Measurements from ENCODE around the gene CATSPERD.

The CATSPERD gene

DNA sequence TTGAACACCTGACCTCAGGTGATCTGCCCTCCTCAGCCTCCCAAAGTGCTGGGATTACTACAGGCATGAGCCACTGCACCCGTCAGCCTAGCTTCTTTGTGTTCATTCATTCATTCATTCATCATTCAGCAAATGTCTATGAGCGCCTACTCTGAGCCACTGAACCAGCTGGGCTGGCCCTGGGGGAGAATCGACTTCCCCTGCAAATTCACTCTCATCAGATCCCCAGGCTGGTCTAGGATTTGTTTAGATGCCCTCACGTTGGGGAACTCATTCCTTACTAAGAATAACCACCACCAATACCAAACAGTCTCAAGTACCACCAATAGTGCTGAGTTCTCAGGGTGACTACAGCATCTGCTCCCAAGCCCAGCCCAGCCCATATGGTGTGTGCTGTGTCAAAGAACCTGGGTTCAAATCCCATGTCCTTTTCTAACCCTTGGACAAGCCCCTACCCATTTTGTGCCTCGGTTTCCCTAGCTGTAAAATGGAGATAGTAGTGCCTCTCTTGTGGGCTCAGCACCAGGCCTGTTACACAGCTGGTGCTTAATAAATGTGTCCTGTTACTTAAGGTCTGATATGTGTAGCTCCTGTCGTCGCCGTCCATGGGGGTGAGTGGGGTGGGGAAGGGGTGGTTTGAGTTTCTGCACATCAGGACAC is 101.2 kb downstream of the CATSPERD start:
- TF ChIP-seq, protein P1, sequence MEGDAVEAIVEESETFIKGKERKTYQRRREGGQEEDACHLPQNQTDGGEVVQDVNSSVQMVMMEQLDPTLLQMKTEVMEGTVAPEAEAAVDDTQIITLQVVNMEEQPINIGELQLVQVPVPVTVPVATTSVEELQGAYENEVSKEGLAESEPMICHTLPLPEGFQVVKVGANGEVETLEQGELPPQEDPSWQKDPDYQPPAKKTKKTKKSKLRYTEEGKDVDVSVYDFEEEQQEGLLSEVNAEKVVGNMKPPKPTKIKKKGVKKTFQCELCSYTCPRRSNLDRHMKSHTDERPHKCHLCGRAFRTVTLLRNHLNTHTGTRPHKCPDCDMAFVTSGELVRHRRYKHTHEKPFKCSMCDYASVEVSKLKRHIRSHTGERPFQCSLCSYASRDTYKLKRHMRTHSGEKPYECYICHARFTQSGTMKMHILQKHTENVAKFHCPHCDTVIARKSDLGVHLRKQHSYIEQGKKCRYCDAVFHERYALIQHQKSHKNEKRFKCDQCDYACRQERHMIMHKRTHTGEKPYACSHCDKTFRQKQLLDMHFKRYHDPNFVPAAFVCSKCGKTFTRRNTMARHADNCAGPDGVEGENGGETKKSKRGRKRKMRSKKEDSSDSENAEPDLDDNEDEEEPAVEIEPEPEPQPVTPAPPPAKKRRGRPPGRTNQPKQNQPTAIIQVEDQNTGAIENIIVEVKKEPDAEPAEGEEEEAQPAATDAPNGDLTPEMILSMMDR (IDR thresholded peaks at IDR 0.05): no peak

DNA sequence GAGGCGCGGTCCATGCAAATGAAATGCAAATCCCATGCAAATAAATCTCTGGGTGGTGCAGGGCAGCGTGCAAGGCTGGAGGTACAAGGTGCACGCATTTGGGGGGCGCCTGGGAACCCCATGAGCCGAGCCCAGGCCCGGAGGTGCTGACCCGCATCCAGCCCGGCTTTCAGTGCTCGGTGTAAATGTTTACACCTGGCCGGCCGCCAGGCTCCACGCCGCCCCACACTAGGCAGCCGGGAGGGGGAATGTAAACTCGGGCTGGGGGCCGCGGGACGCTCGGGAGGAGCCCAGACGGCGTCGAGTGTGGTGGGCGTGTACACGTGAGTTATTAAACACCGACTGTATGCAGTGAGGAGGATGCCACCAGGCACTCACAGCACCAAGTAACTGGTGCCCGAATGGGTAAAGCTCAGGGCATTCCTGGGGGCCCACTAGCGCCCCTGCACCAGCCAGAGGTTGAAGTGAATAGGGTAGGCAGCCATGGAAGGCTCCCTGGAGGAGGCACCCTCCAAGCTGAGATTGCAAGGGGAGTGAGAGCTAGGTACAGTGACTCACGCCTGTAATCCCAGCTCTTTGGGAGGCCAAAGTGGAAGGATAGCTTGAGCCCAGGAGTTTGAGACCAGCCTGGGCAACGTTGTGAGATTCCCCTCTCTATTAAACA is 101.9 kb downstream of the CATSPERD start:
- TF ChIP-seq, protein P1 (IDR thresholded peaks at IDR 0.05): no peak

DNA sequence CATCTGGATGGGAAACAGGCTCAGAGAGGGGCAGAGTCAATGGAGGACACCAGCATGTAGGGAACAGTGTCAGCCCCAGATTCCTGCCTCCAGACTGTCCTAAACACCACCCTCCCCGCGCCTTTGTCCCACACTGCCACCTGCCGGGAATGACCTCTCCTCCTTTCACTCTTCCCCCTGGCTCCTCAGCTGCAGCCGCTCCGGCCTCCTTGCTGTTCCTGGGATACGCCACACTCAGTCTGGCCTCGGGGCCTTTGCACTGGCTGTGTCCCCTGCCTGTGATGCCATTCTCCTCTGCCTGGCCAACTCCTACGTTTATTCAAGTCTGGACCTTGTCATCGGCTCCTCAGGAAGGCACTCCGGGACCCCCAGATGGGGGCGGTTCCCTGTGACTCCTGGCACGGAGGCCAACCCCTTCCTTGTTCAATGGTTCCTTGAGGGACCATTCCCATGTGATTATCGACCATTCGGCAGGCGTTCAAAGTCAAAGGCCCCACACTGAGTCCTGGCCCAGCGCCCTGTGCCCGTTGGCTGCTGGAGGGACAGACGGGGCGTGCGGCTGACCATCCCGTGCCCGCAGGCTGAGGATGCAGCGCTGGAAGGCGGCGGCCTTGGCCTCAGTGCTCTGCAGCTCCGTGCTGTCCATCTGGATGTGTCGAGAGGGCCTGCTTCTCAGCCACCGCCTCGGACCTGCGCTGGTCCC is 103.3 kb downstream of the CATSPERD start:
- TF ChIP-seq, protein P1 (IDR thresholded peaks at IDR 0.05): peak; percentile 47; the same call in 1 of the 2 replicates

DNA sequence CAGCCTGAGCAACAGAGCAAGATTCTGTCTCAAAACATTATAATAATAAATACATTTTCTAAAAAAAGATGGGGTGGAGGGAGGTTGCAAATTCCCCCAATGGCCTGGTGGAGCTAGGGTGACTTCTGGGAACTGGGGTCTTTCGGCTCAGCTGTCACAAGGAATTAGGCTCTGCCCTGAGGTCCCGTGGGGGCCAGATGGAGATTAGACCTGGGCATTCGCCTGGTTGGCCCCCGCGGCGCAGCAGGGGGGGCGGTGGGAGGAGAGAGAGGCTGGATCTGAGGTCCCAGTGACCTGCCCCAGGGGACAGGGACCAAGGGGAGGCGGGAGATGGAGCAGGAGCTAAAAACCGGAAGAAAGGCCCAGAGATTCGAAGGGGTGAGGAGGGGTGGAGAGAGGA is 104.3 kb downstream of the CATSPERD start:
- TF ChIP-seq, protein P1 (IDR thresholded peaks at IDR 0.05): no peak

DNA sequence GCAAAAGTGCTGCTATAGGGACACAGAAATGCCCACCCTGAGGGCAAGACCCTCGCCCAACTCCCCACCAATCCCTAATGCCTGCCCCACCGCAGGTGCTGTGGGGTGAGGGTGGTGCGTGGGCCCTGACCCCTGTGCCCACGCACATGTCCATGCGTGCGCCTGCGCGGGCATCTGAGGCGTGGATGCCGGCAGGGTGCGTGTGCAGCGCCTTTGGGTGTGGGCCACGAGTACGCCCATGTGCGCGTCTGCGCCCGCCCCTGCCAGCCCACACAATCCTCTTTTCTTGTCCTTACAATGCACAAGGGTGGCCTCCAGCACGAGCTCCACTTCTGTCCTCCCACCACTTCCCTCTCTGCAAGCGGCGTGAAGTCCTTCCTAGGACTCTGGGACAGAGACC is 104.7 kb downstream of the CATSPERD start:
- TF ChIP-seq, protein P1 (IDR thresholded peaks at IDR 0.05): no peak

DNA sequence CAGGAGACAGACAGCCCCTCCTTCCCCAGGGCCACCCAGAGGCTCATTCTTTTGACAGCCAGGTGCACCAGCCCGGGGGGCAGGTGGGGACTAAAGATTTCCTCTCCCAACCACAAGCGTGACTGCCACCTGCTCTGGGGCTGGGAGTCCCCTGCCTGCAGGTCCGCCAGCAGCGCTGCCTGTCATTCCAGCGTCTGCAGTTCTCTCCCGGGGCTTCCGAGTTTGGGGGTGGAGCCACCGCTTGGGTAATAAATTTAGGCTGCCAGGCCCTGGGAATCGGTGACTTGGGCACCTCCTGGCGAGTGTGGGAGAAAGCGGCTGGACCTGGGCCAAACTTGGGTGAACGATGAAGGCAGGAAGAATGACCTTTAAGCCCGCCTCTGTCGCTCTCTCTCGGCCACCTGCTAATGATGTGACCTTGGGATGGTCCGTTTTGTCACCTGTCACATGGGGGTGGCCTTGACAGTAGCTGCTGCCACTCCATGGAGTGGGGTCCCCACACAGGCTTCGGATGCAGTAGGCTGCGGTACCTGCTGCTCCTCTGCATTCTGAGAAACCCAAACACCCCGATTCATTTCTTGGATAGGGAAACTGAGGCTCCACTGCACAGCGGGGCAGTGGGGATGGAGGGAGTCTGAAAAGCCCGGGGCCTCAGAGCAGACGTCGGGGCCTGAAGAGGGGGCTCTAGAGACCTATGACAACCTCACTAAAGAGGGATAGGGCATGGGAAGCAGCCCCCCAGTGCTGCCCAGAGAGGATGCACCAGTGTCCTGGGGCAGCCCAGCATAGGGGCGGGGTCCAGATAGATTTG is 106.3 kb downstream of the CATSPERD start:
- TF ChIP-seq, protein P1 (IDR thresholded peaks at IDR 0.05): no peak

DNA sequence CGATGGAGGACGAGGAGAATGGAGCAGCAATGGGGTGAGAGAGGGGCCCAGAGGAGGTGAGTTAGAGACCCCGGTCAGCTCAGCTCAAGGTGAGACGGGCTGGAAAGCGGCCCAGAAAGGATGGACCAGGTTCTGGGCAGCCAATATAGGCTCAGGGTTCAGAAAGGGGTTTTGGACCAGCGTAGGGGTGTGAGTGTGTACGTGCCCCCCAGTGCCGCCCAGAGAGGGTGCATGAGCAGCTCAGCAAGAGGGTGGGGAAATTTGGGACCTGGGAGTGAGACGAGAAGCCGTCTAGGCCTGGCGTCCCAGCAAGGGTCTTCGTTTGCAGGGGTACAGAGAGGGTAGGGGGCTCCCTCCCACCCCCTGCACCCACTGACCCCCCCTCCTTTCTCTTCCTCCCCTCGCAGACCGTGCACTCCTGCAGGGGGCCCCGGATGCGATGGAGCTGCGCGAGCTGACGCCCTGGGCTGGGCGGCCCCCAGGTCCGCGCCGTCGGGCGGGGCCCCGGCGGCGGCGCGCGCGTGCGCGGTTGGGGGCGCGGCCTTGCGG is 107.0 kb downstream of the CATSPERD start:
- TF ChIP-seq, protein P1 (IDR thresholded peaks at IDR 0.05): no peak
